ENCODE results near the gene FAHD2A. TPM values are rescaled to one million over a fixed set of nuclear protein-coding genes. Genes with fewer than 3 reads are reported as not detected.

The FAHD2A gene
- total and polyA plus RNA-seq, 2 of the 8 experiments (the other 6 are each of a cell fraction or from before 2014, with no cell fraction given) = 24.2 to 26.7 TPM

DNA sequence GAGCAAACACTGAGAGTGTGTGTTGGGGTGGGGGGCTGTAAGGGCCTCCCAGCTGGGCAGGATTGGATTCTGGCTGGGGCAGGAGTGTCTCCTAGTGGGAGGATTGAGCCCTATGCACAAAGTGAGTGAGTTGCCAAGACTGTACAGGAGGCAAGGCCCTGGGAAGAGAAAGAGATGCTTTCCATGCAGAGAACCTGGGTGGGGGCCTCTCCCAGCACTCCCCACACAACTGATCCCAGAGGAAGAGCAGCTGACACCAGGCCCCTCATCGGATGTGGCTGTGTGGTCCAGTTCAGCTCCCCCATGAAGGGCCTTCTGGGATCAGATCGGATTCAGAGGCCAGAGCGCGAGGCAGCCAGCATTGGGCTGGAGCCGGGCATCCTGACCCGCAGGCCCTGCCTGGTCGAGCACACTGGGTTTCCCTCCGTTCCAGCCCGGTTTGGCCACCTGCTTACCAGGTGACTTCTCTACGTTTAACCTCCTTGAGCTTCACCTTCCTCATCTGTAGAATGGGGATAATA lies 49.4 kb upstream of the FAHD2A start:
- Histone ChIP-seq H2BK120ac (replicated peaks; ENCODE audit: low read depth, low read length) (no peak overlapping the region), H2AFZ (ENCODE audit: low read length) (no peak overlapping the region), H3K27me3 (replicated peaks in 1 of 4; ENCODE audit: control insufficient read depth in 3 of 4, extremely low read depth in 1 of 4, insufficient read depth in 3 of 4, low read length in 3 of 4) (peaks cover 0 to 7% (median 4%) of the 10 kb centered on the region in 4 experiments; a peak in 6 of 7 replicates), H3K4me1 (replicated peaks in 1 of 4; ENCODE audit: control insufficient read depth in 3 of 4, insufficient read depth in 4 of 4, low read length in 3 of 4) (no peaks in the 10 kb centered on the region), H4K91ac (replicated peaks; ENCODE audit: insufficient read length, low read length) (no peak overlapping the region), H3K79me2 (ENCODE audit: control insufficient read depth in 1 of 2, insufficient read depth in 2 of 2, low read length in 2 of 2) (no peaks in the 10 kb centered on the region), H3K9me3 (ENCODE audit: insufficient read depth in 2 of 2, low read depth in 1 of 2, low read length in 1 of 2) (peaks cover 30 to 75% of the 10 kb centered on the region in 2 experiments), H3K4me2 (ENCODE audit: insufficient read depth in 1 of 2, low read depth in 2 of 2, low read length in 2 of 2) (no peak overlapping the region), H2BK20ac (ENCODE audit: low read length) (no peak overlapping the region), H2BK12ac (ENCODE audit: low read depth, low read length) (no peak overlapping the region), H3K4me3 (ENCODE audit: extremely low read depth in 1 of 4, insufficient read depth in 2 of 4, low read depth in 3 of 4, low read length in 4 of 4) (no peak overlapping the region), H3K14ac (ENCODE audit: insufficient read length) (no peak overlapping the region), H4K8ac (ENCODE audit: extremely low read depth, insufficient read depth, low read length) (peak overlapping the region; percentile 79; the same call in 1 of the 2 replicates), H3K56ac (replicated peaks; ENCODE audit: insufficient read length, low read depth, low read length) (no peak overlapping the region), H3K4ac (replicated peaks; ENCODE audit: insufficient read length, low read depth, low read length) (no peak overlapping the region), H4K20me1 (replicated peaks in 1 of 2; ENCODE audit: control insufficient read depth in 1 of 2, insufficient read depth in 2 of 2, low read length in 2 of 2) (peaks cover 0 to 2% of the 10 kb centered on the region in 2 experiments), H3K23me2 (ENCODE audit: low read depth, low read length) (no peaks in the 10 kb centered on the region), H2AK5ac (ENCODE audit: low read depth, low read length) (no peak overlapping the region), H3K23ac (ENCODE audit: insufficient read length) (no peak overlapping the region), H3K9ac (replicated peaks in 1 of 4; ENCODE audit: extremely low read depth in 1 of 4, low read depth in 3 of 4, low read length in 3 of 4) (no peak overlapping the region), H4K5ac (ENCODE audit: insufficient read length, low read depth, low read length) (no peak overlapping the region), H2BK15ac (ENCODE audit: low read length) (no peak overlapping the region), H3K27ac (ENCODE audit: low read depth, low read length) (no peak overlapping the region), H3K18ac (ENCODE audit: extremely low read depth, low read length) (no peak overlapping the region), H3K79me1 (ENCODE audit: low read depth, low read length) (no peaks in the 10 kb centered on the region), H3K36me3 (ENCODE audit: control insufficient read depth in 2 of 4, insufficient read depth in 4 of 4, low read length in 3 of 4) (no peaks in the 10 kb centered on the region), H2BK5ac (ENCODE audit: low read depth, low read length) (no peak overlapping the region)
- WGBS, 2 experiments (ENCODE audit: extremely low coverage in 1 of 2, insufficient coverage in 1 of 2, insufficient read length in 1 of 2, insufficient replicate concordance in 2 of 2, low coverage in 1 of 2, low lambda C conversion rate in 2 of 2, missing lambda C conversion rate in 1 of 2) = 83% methylated on average over 10 of the region's 10 CpGs; no CpG with 5 or more reads in 1 of the 2 experiments
- POLR2A ChIA-PET (ENCODE audit: partially characterized antibody) = no interaction called here
- no peak for FAIRE-seq
- CTCF ChIA-PET (ENCODE audit: partially characterized antibody) = no interaction called here
- peak in 1 of 2 experiments; percentile 37 for DNase-seq (ENCODE audit: low read depth in 1 of 2, low spot score in 2 of 2)
- TF ChIP-seq SP4 (IDR thresholded peaks at IDR 0.05; ENCODE audit: low read length) (no peak), SIN3A (conservative IDR thresholded peaks at IDR 0.05 in 1 of 2, IDR thresholded peaks at IDR 0.05 in 1 of 2; ENCODE audit: low read depth in 1 of 2, low read length in 2 of 2) (no peak), RFX5 (IDR thresholded peaks at IDR 0.05; ENCODE audit: borderline replicate concordance, low read depth, low read length) (no peak)
- TF ChIP-seq, protein P1, sequence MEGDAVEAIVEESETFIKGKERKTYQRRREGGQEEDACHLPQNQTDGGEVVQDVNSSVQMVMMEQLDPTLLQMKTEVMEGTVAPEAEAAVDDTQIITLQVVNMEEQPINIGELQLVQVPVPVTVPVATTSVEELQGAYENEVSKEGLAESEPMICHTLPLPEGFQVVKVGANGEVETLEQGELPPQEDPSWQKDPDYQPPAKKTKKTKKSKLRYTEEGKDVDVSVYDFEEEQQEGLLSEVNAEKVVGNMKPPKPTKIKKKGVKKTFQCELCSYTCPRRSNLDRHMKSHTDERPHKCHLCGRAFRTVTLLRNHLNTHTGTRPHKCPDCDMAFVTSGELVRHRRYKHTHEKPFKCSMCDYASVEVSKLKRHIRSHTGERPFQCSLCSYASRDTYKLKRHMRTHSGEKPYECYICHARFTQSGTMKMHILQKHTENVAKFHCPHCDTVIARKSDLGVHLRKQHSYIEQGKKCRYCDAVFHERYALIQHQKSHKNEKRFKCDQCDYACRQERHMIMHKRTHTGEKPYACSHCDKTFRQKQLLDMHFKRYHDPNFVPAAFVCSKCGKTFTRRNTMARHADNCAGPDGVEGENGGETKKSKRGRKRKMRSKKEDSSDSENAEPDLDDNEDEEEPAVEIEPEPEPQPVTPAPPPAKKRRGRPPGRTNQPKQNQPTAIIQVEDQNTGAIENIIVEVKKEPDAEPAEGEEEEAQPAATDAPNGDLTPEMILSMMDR (IDR thresholded peaks at IDR 0.05; ENCODE audit: control extremely low read depth in 1 of 3, insufficient read depth in 1 of 3, low read depth in 1 of 3, low read length in 3 of 3) = no peak
